ENCODE data around the gene MTLN.
"Not testable (repeated sequence)": the region's sequence is repeated elsewhere in the genome, so short reads cannot be mapped to it uniquely, and the experiment has no call there.

Gene MTLN

DNA sequence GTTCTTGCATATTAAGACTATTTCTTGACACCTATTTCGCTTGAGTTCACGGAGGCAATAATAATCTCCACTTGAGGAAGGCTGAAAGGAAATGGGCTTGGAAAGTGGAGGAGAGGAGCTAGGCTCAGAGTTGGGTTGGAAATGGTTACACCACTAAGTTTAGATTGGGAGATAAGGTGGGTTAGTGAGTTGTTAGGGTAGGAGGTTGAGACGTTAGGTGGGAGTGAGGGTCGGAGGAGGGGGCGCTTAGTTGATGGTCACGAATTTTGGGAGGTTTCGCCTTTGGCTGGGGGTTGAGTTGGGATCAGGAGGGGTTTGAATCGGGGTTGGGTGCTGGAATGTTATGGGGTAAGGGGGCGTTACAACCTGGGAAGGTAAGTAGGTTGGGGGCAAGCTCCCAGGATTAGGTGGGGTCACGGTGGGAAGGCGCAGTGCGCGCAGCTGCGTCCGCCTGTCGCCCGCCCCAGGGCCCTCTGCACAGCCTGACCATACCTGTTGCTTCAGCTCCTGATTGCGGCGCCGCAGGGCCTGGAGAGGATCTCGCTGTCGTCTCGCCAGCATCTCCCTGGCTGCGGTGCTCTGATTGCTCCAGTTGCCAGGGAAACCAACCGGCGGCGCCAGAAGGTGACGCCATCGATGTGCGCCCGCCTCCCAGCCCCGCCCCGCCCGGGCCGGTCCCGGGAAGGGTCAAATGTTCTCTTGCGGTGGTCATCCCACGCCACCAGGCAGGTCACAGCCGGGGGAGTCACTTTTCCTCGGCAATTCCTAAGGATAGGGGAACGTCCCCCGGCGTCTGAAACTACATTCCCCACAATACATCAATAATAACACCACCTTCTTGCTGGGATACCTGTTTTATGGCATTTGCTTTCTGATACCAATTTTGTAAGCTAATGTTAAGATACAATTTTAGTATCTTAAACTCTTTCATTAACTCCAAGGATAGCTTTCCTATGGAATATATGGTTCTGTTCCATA is 7.7 kb downstream of the MTLN start, which contains the start of gene NPHP1:
Gene NPHP1, minus strand, starts transcription at position 606 of the 978 bp plus-strand sequence. Its CDS starts 45 bp downstream, at position 561.
- H3K27ac ChIP-seq: peak within 1 kb of the TSS; percentile 57
- TF ChIP-seq ZFX (IDR thresholded peaks at IDR 0.05): no peak
- TF ChIP-seq, protein P1, sequence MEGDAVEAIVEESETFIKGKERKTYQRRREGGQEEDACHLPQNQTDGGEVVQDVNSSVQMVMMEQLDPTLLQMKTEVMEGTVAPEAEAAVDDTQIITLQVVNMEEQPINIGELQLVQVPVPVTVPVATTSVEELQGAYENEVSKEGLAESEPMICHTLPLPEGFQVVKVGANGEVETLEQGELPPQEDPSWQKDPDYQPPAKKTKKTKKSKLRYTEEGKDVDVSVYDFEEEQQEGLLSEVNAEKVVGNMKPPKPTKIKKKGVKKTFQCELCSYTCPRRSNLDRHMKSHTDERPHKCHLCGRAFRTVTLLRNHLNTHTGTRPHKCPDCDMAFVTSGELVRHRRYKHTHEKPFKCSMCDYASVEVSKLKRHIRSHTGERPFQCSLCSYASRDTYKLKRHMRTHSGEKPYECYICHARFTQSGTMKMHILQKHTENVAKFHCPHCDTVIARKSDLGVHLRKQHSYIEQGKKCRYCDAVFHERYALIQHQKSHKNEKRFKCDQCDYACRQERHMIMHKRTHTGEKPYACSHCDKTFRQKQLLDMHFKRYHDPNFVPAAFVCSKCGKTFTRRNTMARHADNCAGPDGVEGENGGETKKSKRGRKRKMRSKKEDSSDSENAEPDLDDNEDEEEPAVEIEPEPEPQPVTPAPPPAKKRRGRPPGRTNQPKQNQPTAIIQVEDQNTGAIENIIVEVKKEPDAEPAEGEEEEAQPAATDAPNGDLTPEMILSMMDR (conservative IDR thresholded peaks at IDR 0.05): no peak

DNA sequence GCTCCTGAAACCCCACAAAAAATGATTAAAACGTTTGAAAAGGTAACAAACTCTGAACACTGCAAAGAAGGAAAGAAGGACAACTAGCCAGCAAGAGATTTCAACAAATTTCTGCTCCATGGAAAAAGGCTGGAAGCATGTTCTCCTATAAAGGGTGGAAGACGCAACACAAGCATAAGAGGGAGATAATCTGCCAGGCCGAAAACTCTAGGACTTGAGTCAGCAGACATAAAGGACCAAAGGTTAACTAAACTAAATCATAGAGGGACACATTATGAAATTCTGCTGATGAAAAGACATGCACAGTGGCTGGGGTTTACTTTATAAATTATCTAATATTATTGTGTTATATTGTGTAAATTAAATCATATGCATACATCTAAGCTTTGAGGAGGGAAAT is 14.3 kb downstream of the MTLN start:
- no peak for TF ChIP-seq ZFX (IDR thresholded peaks at IDR 0.05)
- TF ChIP-seq, protein P1 (conservative IDR thresholded peaks at IDR 0.05): no peak
- H3K27ac ChIP-seq: no peak overlapping the region

DNA sequence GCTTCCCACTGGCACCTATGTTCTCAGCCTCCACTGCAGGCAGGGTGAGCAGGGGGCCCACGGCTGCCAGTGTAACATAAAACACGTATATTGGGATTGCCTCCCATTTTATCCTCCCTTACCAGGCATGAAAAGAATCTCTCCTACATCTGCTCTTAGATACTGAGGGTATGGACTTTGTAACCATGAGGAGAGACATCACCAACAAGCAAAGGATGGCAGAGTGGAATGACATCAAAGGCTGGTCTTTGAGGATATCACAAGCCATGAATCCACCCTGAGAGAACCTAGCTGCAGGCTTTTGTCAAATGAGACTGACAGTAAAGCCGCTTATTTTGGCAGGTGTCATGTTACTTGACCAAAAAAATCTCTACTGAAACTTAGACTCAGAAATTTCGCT is 14.9 kb downstream of the MTLN start:
- H3K27ac ChIP-seq: no peak overlapping the region
- TF ChIP-seq, protein P1 (conservative IDR thresholded peaks at IDR 0.05): no peak
- no peak for TF ChIP-seq ZFX (IDR thresholded peaks at IDR 0.05)

- not testable (repeated sequence) for H3K27ac ChIP-seq
Measured at GRCh38 chr2:110190169-110190568, 22.2 kb downstream of the MTLN start.

DNA sequence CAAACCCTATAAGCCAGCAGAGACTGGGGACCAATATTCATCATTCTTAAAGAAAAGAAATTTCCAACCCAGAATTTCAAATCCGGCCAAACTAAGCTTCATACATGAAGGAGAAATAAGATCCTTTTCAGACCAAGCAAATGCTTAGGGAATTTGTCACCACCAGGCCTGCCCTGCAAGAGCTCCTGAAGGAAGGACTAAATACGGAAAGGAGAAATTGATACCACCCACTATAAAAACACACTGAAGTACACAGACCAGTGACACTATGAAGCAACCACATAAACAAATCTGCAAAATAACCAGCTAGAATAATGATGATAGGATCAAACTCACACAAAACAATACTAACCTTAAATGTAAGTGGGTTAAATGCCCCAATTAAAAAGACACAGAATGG is 29.9 kb downstream of the MTLN start:
- H3K27ac ChIP-seq: no peak overlapping the region
- no peak for TF ChIP-seq ZFX (IDR thresholded peaks at IDR 0.05)
- TF ChIP-seq, protein P1 (conservative IDR thresholded peaks at IDR 0.05): no peak

DNA sequence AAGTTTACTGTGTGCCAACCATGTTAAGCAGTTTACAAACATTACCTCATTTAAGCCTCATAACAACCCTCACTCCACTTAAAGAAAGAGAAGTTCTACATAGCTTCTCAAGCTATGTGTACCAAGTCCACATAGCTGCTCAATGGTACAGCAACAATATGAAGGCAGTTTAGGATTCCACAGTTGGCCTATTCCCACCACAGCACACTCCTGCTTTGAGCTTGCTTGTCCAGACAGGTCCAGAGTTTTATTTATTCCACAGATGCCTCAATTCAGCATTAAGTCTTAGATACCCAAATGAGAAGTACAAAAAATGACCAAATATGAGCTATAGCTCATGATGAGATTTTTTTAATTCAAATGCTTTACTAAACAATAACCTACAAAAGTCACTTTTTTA is 32.3 kb downstream of the MTLN start:
- no peak overlapping the region for H3K27ac ChIP-seq
- TF ChIP-seq, protein P1 (conservative IDR thresholded peaks at IDR 0.05): no peak
- no peak for TF ChIP-seq ZFX (IDR thresholded peaks at IDR 0.05)

DNA sequence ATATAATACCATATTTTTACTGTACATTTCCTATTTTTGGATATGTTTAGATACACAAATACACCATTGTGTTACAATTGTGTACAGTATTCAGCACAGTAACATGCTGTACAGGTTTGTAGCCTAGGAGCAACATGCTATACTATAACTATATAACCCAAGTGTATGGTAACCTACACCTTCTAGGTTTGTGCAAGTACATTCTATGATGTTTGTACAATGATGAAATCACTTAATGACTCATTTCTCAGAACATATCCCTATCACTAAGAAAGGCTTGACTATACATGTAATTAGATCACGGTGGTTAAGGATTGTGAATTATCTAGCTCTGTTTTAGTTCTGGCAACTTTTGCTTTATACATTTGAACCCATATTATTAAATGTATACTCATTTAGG is 38.8 kb downstream of the MTLN start:
- TF ChIP-seq ZFX (IDR thresholded peaks at IDR 0.05): no peak
- TF ChIP-seq, protein P1 (conservative IDR thresholded peaks at IDR 0.05): no peak
- no peak overlapping the region for H3K27ac ChIP-seq
